ENCODE measurements around the gene PYDC1.
A peak's percentile ranks its signal among the peaks of the same experiment; 100 is the strongest.
"Not testable (repeated sequence)": the region's sequence is repeated elsewhere in the genome, so short reads cannot be mapped to it uniquely, and the experiment has no call there.

PYDC1 gene

GRCh38 chr16:31195861-31196260, 21.1 kb downstream of the PYDC1 start:
- not testable (repeated sequence) for DNase-seq

DNA sequence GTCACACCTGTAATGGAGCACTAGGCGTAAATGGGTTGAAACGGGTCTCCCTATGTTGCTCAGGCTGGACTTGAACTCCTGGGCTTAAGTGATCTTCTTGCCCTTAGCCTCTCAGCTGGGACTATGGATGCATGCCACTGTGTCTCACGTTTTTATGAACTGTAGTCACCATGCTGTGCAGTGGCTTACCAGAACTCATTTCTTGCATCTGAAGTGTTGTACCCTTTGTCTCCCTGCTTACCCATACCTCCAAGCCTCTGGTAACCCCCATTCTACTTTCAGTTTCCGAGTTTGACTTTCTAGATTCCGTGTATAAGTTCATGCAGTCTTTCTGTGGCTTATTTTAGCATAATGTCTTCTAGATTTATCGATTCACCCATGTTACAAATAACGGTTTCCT, 22.0 kb downstream of the PYDC1 start:
- DNase-seq: no peak

DNA sequence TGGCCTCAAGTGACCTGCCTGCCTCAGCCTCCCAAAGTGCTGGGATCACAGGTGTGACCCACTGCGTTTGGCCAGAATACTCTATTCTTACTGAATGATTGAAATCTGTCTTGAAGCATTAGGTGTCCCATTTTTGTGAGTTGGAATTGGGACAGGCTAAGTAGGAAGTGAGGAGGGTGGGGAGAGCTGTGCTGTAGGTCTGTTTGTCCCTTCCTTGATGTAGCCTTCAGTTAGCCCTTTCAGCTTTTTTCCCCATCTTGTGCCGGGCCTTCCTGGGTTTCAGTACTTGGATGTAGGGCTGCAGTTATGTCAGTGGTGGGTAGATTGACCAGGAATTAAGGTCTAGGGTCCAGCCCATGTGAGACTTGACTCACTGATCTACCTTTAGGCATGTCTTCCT, 23.1 kb downstream of the PYDC1 start:
- DNase-seq: no peak

- no peak for DNase-seq
Observed at GRCh38 chr16:31192856-31193642, 23.9 kb downstream of the PYDC1 start.

DNA sequence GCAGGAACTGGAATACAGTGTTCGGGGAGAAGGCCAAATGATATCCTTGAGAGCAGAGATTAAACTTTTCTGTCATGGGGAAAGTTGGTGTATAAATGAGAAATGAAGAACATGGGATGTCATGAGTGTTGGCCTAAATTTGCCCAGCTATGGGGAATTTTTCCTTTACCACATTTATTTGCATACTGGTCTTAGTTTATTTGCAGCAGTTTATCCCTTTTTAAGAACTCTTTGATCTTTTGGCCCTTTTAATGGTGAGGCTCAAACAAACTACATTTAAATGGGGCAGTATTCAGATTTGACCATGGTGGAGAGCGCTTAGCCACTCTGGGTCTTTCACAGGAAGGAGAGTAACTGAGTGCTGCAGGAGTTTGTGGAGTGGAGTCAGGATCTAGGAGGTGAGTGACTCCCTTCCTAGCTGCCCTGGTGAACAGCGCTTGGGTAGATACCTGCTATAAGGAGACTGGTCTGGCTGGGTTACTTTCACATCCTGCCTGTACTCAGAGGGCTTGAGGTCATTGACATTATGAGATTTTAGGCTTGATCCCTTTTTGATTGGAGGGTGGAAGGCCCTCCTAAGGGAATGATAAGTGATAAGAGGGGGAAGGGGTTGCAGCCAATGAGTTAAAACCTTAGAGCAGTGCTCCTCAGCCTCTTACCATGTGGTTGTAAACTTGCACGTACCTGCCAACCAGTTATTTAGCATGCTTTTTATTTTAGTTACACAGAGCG, 25.1 kb downstream of the PYDC1 start:
- DNase-seq: no peak

DNA sequence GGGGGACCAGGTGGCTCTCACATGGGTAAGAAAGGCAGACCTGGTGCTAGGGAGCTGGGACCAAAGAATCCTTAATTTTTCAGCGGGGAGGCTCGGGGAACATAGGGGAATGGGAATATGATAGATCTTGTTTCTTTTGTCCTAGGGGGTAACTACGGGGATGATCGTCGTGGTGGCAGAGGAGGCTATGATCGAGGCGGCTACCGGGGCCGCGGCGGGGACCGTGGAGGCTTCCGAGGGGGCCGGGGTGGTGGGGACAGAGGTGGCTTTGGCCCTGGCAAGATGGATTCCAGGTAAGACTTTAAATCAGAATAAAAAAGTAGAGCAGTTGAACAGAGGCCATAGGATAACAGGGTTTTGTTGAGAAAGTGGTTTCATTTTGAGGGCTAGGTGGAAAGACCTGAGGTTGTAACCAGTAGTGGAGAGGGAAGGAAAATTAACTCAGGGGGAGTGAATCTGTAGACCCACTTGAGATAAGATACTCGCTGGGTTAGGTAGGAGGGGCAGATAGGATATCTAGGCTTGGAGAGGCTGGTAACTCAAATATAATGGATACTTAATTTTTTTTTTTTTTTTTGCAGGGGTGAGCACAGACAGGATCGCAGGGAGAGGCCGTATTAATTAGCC, 26.0 kb downstream of the PYDC1 start:
- DNase-seq: no peak

- DNase-seq: no peak
Observed at GRCh38 chr16:31190061-31190460, 26.9 kb downstream of the PYDC1 start.

- no peak for DNase-seq
Observed at GRCh38 chr16:31189412-31189778, 27.5 kb downstream of the PYDC1 start.

DNA sequence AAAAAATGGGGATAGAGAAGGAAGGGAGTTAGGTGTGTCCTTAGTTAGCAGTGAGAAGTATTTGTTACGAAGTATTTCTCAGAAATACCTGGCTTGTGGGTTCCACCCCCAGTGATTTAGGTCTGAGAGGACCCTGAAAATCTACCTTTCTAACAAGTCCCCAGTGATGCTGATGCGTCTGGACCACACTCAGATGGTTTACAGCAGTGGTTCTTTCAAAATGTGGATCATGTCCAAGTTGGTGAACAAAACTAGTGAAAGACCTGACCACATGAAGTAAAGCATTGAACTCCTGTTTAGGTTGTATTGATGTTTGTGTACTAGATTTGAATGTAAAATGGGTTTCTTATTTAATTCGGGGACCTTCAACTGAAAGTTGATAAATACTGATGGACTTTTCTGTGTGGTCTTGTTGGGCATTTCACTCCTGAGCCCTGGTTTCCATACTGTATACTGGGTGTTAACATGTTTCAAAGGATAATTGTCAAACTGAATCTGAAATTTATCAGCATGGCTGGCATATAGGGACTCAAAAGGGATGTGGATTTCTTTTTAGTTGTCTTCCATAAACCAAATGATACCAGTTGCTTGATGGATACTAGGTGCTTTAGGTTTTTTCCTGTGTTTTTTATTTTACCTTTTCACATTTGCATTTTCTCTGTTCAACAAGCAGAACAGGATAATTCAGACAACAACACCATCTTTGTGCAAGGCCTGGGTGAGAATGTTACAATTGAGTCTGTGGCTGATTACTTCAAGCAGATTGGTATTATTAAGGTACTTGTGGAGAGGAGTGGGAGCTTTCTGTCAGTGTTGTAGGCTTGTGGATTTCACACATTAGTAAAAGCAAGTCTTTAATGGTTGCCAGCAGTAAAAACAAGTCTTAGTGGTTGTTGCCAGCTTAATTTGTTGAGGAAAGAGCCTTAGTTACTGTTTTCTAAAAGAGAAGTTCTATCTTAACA, 28.2 kb downstream of the PYDC1 start:
- no peak for DNase-seq

DNA sequence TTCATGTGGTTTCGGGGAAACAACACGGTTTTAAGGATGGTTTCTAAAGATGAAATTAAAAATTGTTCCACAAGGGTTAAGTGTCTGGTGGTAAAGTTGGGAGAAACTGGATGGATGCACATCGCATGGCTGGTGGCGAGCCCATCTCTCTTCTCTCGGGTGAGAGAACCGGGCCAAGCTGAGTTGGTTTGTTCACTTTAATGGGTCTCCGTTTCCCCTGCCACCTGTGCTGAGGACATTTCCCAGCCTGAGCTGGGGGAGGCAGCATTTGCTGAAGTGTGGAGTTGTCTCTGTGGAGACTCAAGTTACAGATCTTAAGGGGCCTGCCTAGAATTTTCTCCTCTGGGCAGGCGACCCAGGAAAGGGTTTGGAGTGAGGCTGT, 29.1 kb downstream of the PYDC1 start:
- DNase-seq: no peak

GRCh38 chr16:31186930-31187807, 29.8 kb downstream of the PYDC1 start:
- no peak for DNase-seq

DNA sequence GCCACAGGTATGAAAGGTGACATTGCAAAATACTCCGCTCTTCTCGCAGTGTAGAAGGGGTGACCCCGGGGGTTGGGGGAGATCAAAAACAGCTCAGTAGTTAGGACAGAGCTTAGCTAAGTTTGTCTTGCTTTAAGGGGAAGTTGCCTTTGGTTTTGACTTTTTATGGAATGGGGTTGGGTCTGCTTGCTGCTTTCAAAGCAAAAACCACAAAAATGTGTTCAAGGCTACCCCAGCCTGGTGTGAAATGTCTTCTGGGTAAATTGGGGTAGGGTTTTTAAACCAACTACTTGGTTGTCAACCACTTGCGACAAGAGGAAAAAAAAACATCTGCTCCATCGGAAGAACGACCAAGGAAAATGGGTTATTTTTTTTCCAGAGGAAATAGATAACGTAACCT, 30.8 kb downstream of the PYDC1 start:
- DNase-seq: no peak

DNA sequence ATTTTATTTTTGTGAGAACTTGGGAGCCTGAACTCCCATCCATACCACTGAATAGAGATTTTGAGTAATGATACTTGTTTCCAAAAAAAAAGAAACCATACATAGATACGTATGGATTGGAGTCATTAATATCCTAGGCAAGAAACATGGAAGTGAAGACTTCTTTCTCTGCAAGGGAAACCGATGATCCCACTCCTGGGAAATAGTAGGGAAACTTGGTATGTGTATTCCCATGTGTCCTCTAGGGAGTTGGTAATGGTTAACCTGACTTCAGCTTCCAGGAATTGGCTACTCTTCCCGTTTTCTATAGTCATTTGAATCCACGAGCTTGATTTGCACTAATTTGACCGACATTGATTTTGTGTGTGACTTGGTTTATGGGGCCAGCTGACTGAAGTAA, 31.6 kb downstream of the PYDC1 start:
- DNase-seq: no peak

DNA sequence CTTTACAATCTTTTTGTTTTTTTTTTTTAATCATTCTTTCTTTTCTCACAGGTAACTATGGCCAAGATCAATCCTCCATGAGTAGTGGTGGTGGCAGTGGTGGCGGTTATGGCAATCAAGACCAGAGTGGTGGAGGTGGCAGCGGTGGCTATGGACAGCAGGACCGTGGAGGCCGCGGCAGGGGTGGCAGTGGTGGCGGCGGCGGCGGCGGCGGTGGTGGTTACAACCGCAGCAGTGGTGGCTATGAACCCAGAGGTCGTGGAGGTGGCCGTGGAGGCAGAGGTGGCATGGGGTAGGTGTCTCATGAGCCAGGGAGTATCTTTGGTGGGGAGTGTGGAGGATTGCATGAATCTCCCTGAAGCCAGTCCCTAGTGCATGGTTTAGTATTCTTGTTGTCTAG, 32.0 kb downstream of the PYDC1 start:
- no peak for DNase-seq

GRCh38 chr16:31183432-31184428, 33.2 kb downstream of the PYDC1 start:
- no peak for DNase-seq

DNA sequence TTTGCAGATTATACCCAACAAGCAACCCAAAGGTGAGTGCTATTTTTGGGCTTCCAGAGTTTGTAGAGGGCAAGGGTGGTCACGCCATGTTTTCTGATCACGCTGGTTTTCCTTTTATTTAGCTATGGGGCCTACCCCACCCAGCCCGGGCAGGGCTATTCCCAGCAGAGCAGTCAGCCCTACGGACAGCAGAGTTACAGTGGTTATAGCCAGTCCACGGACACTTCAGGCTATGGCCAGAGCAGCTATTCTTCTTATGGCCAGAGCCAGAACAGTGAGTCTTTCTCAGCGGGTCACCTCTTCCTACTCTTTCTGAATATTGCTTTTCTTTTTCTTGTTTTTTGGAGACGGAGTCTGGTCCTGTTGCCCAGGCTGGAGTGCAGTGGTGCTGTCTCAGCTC, 34.5 kb downstream of the PYDC1 start:
- no peak for DNase-seq

DNA sequence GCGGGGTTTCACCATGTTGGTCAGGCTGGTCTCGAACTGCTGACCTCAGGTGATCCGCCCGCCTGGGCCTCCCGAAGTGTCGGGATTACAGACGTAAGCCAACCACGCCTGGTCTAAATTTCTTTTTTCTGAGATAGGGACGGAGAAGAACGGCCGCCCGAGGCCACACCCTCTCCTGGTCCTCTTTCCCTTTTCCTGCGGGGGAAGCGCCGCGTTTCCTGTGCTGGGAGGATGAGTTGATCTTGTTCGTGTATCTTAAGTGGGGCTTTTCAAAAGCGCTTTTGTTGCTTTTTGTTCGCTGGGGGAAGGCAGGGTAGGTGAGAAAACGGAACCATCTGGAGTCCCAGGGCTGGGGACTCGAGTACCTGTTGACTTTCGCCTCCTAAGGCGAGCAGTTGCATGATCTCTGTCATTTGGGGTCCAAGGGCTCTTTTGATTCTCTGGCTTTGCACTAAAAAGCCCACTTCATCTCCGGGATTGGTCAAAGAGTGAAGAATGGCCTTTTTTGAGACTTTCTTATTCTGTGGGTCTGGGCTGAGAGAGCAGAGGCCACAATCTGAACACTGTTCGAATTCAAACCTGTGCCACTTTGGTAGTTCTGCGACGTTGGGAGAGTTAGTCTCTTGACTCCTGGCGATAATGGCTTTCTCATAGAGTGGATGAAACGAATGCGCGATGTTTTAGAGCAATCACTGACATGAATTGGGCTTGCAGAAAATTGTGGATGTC, 35.7 kb downstream of the PYDC1 start:
- DNase-seq: no peak

DNA sequence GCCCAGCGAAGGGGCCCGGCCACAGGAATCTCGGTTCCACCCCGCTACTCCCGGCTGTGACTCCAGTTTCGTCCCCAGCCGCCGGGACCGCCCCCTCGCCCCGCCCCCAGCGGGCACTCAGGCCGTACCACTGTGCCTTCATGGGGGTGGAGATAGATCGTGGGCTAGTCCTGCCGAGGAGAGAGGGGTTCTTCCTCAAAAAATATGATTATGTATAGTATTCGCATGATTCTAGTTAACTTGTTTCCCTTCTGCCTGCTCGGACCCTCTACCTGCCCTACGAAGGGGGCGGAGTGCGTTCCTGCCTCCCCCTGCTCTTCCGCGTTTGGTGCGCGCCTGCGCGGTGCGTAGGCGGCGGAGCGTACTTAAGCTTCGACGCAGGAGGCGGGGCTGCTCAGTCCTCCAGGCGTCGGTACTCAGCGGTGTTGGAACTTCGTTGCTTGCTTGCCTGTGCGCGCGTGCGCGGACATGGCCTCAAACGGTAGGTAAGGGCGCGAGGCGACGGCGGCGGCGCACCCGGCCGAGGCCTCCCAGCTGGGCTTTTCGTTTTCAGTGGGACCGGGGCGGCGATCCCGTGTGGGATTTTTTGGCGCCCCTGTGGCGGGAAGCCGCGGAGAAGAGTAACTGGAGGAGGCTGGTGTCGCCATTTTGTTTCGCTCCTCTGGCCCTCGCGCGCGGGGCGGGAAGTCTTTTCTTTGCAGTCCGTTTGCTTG, 37.0 kb downstream of the PYDC1 start, which contains the start of gene FUS:
Gene FUS (plus strand): TSS at position 393 of the 713 bp plus-strand sequence. CDS start 76 bp downstream, at position 469.
- peak; percentile 80 to 88 for DNase-seq

DNA sequence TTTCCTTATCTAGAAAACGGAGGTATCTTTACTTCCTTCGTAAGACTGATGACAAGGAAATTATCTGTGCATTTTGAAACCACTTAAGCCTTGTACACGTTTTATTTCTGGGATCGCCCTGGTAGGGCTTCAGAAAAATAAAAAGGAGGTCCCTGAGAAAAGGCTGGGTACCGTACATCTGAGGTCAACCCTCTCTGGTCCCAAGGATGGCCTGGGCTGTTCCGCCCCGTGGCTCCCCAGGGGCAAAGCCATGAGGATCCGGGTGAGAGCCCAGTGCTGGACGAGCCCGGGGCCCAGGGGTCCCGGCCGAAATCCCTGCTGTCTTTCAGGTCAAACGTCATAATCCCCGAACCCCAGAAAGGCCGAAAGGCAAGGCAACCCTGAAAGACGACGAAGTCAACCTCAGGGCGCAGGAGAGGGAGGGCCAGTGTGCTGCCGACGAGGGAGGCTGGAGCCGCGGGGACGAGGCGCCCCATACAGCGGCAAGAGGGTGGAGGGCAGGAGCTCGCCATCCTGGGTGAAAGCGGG, 37.7 kb downstream of the PYDC1 start:
- no peak for DNase-seq
